ENCODE results near the gene PRPH.

PRPH gene

DNA sequence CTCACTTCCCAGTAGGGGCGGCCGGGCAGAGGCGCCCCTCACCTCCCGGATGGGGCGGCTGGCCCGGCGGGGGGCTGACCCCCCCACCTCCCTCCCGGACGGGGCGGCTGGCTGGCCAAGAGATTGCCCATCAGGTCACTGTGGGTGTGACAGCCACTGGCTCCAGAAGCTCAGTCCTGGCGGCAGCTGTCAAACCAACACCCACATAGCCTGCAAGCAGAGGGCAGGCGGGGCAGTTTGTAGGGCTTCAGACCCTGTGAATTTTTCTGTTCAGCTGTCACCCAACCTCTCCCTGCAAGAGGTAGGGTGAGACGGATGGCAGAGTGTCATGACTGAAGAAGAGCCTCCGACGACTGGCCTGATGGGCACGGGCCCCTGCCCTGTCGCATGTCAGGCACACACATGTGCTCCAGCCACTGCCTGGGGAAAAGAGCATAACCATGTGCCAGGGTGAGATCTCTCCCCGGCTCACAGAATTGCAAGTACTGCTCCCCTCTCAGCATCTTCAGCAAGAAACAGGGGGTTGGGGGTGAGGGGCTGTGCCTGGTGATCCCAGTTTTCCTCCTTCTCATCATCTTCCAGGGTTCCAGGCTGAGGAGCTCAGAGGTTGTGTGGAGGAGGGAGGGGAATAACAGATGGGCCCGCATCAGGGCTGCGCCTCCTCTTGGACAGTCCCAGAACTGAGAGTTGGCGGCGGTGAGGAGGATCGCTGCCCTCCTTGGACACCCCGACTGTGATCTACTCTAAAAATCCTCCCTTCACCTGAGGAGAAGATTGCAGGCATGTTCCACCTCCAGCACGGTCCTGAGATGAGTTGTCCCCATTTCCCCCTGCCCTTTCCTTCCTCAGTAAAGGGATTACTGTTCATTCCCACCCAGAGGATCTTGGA, 11.2 kb upstream of the PRPH start:
- POLR2A ChIA-PET: interaction anchor here (1.0 to 2.5 kb wide), 6 partner anchors 13 to 153 kb away, joined by 3 to 11 read pairs (median 4); partner anchors contain the start of genes TROAP, TUBA1B and TUBA1C
- TF ChIP-seq L3MBTL2 (conservative IDR thresholded peaks at IDR 0.05) (no peak), NFRKB (IDR thresholded peaks at IDR 0.05) (no peak), TARDBP (IDR thresholded peaks at IDR 0.05) (no peak), PKNOX1 (IDR thresholded peaks at IDR 0.05) (no peak), FOXK2 (IDR thresholded peaks at IDR 0.05) (no peak), FOXA1 (IDR thresholded peaks at IDR 0.05) (no peak)
- DNase-seq (ENCODE audit: extremely low spot score): no peak
- CTCF ChIA-PET: interaction anchor here (0.6 to 2.1 kb wide), 7 partner anchors 9 to 233 kb away, joined by 3 to 12 read pairs (median 6); no protein-coding TSS in a partner anchor

- ChIA-PET CTCF (interaction anchor here (0.5 to 2.1 kb wide), 9 partner anchors 8 to 232 kb away, joined by 3 to 12 read pairs (median 5); no protein-coding TSS in a partner anchor), POLR2A (interaction anchor here (0.8 to 2.5 kb wide), 7 partner anchors 13 to 154 kb away, joined by 3 to 11 read pairs (median 4); partner anchors contain the start of genes TROAP, TUBA1B and TUBA1C)
Measured at GRCh38 chr12:49284672-49285071, 10.3 kb upstream of the PRPH start.

DNA sequence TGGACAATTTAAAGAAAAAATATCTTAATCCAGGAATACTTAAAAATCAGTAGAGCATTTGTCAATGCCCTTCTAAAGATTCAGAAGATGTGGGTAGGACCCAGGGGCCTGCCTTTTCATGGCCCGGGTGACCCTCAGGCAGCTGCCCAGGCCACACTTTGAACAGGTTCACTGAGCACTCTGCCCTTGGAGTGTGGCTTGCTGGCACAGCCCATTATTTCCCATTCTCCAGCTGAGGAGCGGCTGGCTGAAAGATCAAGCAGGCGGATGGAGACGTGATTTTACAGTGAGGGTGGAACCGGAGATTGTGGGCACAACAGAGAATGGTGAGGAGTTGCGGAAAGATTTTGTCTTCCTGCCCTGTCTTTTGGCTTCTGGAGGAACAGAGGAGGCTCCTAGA, 7.1 kb upstream of the PRPH start:
- TF ChIP-seq HDGF (IDR thresholded peaks at IDR 0.05; ENCODE audit: borderline replicate concordance): no peak
- TF ChIP-seq BHLHE40 (IDR thresholded peaks at IDR 0.05; ENCODE audit: borderline replicate concordance): no peak
- DNase-seq (ENCODE audit: extremely low spot score): no peak
- CTCF ChIA-PET: interaction anchor here (1.0 to 3.5 kb wide), 10 partner anchors 9 to 340 kb away, joined by 3 to 29 read pairs (median 8); no protein-coding TSS in a partner anchor
- POLR2A ChIA-PET: interaction anchor here (1.1 to 1.2 kb wide), 2 partner anchors 9 to 23 kb away, joined by 3 to 4 read pairs; partner anchors contain the start of gene TUBA1C

More at GRCh38 chr12:49284672-49285071, 10.3 kb upstream of the PRPH start:
- TF ChIP-seq ARNT (IDR thresholded peaks at IDR 0.05) (no peak), SUZ12 (IDR thresholded peaks at IDR 0.05) (no peak), BHLHE40 (IDR thresholded peaks at IDR 0.05; ENCODE audit: borderline replicate concordance) (no peak), PKNOX1 (IDR thresholded peaks at IDR 0.05) (no peak), CTBP1 (IDR thresholded peaks at IDR 0.05; ENCODE audit: borderline replicate concordance) (no peak), L3MBTL2 (conservative IDR thresholded peaks at IDR 0.05) (no peak), NFRKB (IDR thresholded peaks at IDR 0.05) (no peak), FOXM1 (IDR thresholded peaks at IDR 0.05; ENCODE audit: borderline replicate concordance) (no peak), ELF4 (IDR thresholded peaks at IDR 0.05) (no peak), FOXK2 (IDR thresholded peaks at IDR 0.05) (no peak)
- no peak for DNase-seq (ENCODE audit: extremely low spot score)

GRCh38 chr12:49288412-49288853, 6.5 kb upstream of the PRPH start:
- TF ChIP-seq L3MBTL2 (conservative IDR thresholded peaks at IDR 0.05) (no peak), PKNOX1 (IDR thresholded peaks at IDR 0.05) (peak; percentile 46), LEF1 (IDR thresholded peaks at IDR 0.05; ENCODE audit: borderline replicate concordance) (no peak), HDGF (IDR thresholded peaks at IDR 0.05; ENCODE audit: borderline replicate concordance) (no peak)
- ChIA-PET POLR2A (interaction anchor here (1.1 to 3.0 kb wide), 5 partner anchors 9 to 53 kb away, joined by 3 to 15 read pairs (median 7); partner anchors contain the start of genes TROAP and TUBA1C), CTCF (interaction anchor here (0.6 to 3.5 kb wide), 17 partner anchors 9 to 339 kb away, joined by 3 to 29 read pairs (median 4); partner anchors contain the start of genes DNAJC22 and TROAP)
- peak; percentile 76 for DNase-seq (ENCODE audit: extremely low spot score)

DNA sequence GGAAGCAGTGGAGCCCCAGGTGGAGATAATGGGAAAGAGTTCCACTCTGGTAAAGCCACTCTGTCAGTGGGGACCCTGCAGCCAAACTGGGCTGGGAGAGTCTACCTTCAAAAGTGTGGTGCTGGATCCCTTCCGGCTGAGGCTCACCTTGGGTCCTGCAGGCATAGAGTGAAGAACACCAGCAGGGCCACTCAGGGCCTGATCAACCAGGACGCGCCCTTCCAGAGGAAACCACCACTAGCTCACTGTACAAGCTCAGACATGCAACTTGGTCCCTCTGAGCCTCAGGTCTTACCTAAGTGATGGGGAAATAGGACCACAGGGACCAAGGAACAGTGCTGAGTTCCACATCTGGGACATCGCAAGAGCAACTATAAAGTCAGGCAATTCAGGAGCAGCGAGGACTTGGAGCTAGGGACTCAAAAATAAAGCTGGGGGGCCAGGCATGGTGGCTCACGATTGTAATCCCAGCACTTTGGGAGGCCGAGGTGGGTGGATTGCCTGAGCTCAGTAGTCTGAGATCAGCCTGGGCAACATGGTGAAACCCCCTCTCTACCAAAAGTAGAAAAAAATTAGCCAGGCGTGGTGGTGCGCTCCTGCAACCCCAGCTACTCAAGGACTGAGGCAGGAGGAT, 5.9 kb upstream of the PRPH start:
- TF ChIP-seq CTBP1 (IDR thresholded peaks at IDR 0.05; ENCODE audit: borderline replicate concordance) (no peak), FOXK2 (IDR thresholded peaks at IDR 0.05) (no peak), ARNT (IDR thresholded peaks at IDR 0.05) (no peak), ZNF384 (IDR thresholded peaks at IDR 0.05) (no peak), ELF4 (IDR thresholded peaks at IDR 0.05) (no peak), L3MBTL2 (conservative IDR thresholded peaks at IDR 0.05) (no peak), NFRKB (IDR thresholded peaks at IDR 0.05) (no peak), SP1 (IDR thresholded peaks at IDR 0.05) (no peak), FOXA1 (IDR thresholded peaks at IDR 0.05) (no peak), TARDBP (IDR thresholded peaks at IDR 0.05) (no peak)
- POLR2A ChIA-PET: interaction anchor here (1.0 to 3.0 kb wide), 6 partner anchors 9 to 53 kb away, joined by 3 to 15 read pairs (median 6); partner anchors contain the start of genes TROAP and TUBA1C
- no peak for DNase-seq (ENCODE audit: extremely low spot score)
- CTCF ChIA-PET: interaction anchor here (0.5 to 3.5 kb wide), 18 partner anchors 8 to 430 kb away, joined by 3 to 29 read pairs (median 4); partner anchors contain the start of genes DNAJC22 and TROAP

DNA sequence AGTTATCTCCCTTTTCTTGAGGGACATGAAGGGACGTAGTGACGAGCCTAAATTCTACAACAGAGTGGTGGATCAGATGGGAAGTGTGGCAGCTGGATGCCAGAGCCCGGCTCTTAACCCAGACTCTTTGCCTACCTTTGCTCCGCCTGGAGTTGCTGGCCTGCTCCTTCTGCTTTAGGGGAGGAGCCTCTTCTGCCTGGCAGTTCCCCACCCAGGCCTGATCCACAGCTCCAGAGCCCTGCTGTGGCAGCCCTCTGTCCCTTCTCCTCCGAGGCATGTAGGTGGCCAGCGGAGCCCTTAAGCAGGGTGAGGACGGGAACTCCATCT, 2.3 kb upstream of the PRPH start:
- no peak for DNase-seq (ENCODE audit: extremely low spot score)
- TF ChIP-seq FOXM1 (IDR thresholded peaks at IDR 0.05; ENCODE audit: borderline replicate concordance) (no peak), HDGF (IDR thresholded peaks at IDR 0.05; ENCODE audit: borderline replicate concordance) (0 out of 2 replicates have a peak, but pooled peaks have one; percentile 58)
- POLR2A ChIA-PET: interaction anchor here (0.9 to 2.2 kb wide), 4 partner anchors 30 to 162 kb away, joined by 3 to 15 read pairs (median 4); partner anchors contain the start of genes DNAJC22, TROAP and TUBA1B
- CTCF ChIA-PET: interaction anchor here (0.6 to 2.5 kb wide), 12 partner anchors 9 to 221 kb away, joined by 3 to 12 read pairs (median 4); partner anchors contain the start of genes C1QL4 and DNAJC22
